VCaP (cell line): ENCODE measurements around the gene PSD.

Experiments used
- H3K27ac ChIP-seq: fragments of 450-650 bp; 2 replicates; pipeline ENCODE4 v1.5.1; 2017
- CTCF ChIP-seq: fragments of 450-650 bp; conservative IDR thresholded peaks from 2 replicates; pipeline ENCODE4 v1.5.1; 2017; ENCODE audit warnings: mild to moderate bottlenecking, moderate library complexity

The PSD gene

DNA sequence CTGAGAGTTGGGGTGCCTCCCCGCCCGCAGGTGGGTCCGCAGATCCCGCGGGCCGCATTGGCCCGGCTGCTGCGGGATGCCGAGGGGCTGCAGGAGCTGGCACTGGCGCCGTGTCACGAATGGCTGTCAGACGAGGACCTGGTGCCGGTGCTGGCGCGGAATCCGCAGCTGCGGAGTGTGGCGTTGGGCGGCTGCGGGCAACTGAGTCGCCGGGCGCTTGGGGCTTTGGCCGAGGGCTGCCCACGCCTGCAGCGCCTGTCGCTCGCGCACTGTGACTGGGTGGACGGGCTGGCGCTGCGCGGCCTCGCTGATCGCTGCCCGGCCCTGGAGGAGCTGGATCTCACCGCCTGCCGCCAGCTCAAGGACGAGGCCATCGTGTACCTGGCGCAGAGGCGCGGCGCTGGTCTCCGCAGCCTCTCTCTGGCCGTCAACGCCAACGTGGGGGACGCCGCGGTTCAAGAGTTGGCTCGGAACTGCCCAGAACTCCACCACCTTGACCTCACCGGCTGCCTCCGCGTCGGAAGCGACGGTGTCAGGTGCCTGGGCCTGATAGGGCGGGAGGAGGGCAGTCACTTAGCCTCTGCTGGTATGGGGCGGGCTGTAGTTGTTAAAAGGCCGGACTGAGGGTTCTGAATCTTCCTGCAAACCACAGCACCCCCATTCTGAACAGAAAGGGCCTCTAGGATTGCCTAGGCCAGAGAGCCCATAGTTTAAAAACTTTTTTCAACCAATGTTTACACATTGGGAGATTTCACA lies 3.4 kb upstream of the PSD start:
- peak overlapping the region; percentile 95 for H3K27ac ChIP-seq
- TF ChIP-seq CTCF = no peak

DNA sequence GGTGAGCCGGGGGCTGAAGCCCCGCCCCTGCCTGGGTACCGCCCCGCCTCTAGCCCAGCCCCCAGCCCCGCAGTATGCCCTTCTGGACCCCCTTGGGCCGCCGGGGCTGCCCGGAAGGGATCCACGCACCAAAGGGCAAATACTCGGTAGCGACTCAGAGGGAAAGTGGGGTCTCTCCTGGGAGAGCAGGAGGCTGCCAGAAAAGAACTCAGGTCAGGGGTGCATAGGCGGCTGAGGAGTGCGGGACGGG lies 2.8 kb upstream of the PSD start:
- H3K27ac ChIP-seq = peak overlapping the region; percentile 95

DNA sequence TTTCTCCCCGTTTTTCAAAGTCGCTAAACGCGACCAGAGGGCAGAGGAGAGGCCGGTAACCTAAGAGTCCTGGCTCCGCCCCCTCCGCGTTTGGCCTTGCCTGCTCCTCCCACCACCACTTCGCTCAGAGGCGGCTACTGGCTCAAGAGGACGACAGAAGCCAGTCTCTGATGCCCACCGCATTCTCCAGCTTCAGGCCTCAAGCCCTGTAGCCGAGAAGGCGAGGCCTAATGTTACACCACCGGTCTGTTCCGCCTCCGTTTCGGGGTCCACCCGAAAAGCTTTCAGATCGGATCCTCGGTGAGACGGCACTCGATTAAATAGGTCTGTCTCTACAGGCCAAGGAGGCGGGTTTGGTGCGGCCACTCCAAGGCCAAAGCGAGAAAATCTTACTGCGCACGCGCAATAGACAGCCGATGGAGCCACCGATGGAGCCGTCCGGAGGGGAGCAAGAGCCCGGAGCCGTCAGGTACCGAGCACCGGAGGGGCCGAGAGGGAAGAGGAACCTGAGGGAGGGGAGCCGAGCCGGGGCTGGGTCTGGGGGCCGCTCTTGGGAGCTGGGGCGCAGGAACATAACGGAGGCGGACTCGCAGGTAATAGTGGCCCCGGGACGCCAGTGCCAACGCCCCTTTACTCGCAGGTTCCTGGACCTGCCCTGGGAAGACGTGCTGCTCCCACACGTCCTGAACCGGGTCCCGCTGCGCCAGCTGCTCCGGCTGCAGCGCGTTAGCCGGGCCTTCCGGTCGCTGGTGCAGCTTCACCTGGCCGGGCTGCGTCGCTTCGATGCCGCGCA lies 2.3 kb upstream of the PSD start, which contains the start of gene FBXL15:
Gene FBXL15 (plus strand): TSS at position 123 of the 793 bp plus-strand sequence. CDS start 294 bp downstream, at position 417.
- no peak for TF ChIP-seq CTCF

More for the DNA sequence above, 2.8 kb upstream of the PSD start:
- TF ChIP-seq CTCF = no peak

GRCh38 chr10:102420181-102420713 lies 1.7 kb upstream of the PSD start:
- H3K27ac ChIP-seq = peak overlapping the region; percentile 95
- TF ChIP-seq CTCF = no peak

More for the DNA sequence above, 2.3 kb upstream of the PSD start, which contains the start of gene FBXL15:
- H3K27ac ChIP-seq = peak within 1 kb of the TSS; percentile 95

GRCh38 chr10:102419269-102420180 lies 940 bp upstream of the PSD start:
- TF ChIP-seq CTCF = no peak
- peak overlapping the region; percentile 95 for H3K27ac ChIP-seq

DNA sequence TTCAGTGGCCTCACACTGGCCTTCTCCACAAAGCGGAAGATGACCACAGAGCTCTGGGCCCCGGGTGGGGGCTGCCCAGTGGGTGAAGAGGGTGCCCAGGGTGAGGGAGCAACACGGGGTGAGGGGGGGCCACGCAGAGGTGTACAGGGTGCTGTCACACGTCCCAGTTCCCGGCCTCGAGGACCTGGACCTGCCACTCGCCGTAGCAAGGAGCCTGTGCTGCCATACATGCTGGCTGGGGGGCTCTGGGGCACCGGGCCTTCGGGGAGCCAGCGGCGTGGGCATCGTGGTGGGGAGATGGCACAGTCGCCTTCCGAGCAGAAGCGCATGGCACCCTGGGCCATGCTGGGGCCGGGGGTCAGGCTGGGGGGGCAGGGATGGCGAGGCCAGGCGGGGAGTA lies 1.9 kb downstream of the PSD start:
- no peak for TF ChIP-seq CTCF
- no peak overlapping the region for H3K27ac ChIP-seq
